Ureter (tissue), 1 donor: ENCODE results near the gene TMEM131. TPM values are rescaled to one million over a fixed set of nuclear protein-coding genes. Genes with fewer than 3 reads are reported as not detected.

Experiments
- DNase-seq: peaks from one replicate; pipeline ENCODE4 v3.0.0-alpha.2; 2020; ENCODE audit warnings: low spot score
- total RNA-seq: library from RNA; stranded (reverse); gene quantifications from one replicate; pipeline ENCODE4 v1.2.4, GENCODE V29; 2023
- donor health status: DM: yes; HTN: yes; CAD: no.

TMEM131 gene
- total RNA-seq, 1 donor from 2014 or later: 67.7 TPM

DNA sequence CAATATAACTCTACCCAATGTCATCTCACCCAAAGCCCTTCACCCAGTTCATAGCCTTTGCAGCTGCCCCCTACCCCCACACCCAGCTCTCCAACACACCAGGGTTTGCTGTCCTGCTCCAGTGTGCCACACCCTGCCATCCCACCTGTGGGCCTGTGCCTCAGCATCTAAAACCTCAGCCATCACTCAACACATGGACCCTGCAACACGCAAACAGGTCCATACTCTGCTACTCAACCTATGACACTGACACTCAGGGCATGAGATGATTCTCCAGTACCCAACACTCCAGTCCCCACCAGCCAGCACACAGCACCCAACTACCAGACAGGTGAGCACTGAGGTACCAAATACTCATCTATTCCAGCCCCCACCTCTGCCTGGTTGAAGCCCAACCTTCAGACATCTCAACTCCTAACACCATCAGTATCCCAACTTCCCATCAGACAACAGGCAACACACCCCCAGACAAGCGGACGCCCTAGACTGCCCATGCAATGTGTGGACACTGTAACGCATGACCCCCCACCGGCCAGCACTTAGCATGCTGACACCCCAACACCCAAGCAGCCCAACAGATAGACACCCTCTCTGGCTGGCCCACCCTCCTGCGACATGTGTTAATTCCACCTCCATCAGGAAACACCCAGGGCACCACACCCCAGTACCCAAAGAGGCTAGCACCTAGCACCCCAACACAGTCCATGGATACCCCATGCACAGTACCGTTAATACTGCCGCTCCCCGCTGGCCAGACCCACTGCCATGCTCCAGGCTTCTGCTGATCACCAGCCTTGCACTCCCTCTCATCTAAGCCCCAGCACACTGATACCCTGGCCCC lies 257.3 kb downstream of the TMEM131 start:
- no peak for DNase-seq

- DNase-seq: no peak
Measured at GRCh38 chr2:97737421-97738178, 258.1 kb downstream of the TMEM131 start.

- no peak for DNase-seq
Measured at GRCh38 chr2:97736608-97737330, 259.0 kb downstream of the TMEM131 start.

DNA sequence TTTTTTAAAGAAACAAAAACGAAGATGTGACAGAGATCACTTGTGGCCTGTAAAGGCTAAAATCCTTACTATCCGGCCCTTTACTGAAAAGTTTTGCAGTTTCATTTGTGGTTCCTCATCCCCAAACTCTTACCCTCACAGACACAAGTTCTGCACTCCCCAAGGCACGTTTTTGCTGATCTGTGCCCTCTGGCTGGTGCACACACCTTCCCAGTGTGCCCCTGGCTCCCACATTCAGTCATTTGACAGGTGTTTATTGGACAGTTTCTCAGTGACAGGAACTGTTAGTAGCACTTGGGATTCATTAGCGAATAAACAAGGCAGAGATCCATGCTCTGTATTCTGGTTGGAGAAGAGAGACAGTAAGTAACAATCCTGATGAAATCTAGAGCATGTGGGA lies 259.6 kb downstream of the TMEM131 start:
- no peak for DNase-seq

- DNase-seq: no peak
Measured at GRCh38 chr2:97735161-97735561, 260.6 kb downstream of the TMEM131 start.

DNA sequence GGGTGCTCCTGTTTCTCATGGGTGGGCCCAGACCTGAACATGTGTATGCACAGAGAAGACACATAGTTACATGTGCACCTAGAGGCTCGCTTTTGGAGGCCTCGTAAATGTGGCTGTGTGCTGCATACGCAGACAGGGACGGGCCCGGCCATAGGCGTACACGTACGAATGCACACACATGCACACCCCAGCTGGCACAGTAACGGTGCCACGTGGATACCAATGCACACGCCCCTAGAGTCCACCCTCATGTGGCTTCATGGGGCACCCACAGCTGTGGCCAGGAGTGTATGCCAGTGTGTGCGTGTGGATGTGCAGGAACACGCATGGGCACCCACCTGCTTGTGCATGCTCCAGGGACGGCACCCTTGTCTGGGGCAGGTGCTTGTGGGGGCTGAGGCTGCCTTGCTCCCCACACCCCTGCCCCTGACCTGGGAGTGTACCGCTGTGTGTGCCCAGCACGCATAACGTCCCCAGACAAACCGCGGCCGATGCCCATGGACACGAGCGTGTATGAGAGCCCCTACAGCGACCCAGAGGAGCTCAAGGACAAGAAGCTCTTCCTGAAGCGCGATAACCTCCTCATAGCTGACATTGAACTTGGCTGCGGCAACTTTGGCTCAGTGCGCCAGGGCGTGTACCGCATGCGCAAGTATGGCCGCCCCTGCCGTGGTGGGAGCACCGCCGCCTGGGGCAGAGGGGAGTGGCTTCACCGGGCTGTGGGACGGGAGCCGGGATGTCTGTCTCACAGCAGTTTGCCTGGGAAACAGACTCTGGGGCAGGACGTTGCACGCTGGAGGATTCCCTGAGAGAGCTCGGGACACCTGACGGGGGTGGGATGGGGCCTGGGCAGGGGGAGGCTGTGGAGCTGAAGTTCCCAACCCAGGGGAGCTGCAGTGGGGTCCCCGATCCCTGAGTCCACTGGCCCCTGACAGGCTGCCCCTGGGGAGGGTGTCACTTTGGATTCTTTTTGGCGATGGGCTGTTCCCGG lies 261.4 kb downstream of the TMEM131 start:
- no peak for DNase-seq

- DNase-seq: no peak
Measured at GRCh38 chr2:97733341-97734035, 262.3 kb downstream of the TMEM131 start.

GRCh38 chr2:97732436-97733340 lies 263.1 kb downstream of the TMEM131 start:
- no peak for DNase-seq

GRCh38 chr2:97731274-97732020 lies 264.3 kb downstream of the TMEM131 start:
- DNase-seq: no peak

GRCh38 chr2:97730245-97730644 lies 265.5 kb downstream of the TMEM131 start:
- DNase-seq: no peak

DNA sequence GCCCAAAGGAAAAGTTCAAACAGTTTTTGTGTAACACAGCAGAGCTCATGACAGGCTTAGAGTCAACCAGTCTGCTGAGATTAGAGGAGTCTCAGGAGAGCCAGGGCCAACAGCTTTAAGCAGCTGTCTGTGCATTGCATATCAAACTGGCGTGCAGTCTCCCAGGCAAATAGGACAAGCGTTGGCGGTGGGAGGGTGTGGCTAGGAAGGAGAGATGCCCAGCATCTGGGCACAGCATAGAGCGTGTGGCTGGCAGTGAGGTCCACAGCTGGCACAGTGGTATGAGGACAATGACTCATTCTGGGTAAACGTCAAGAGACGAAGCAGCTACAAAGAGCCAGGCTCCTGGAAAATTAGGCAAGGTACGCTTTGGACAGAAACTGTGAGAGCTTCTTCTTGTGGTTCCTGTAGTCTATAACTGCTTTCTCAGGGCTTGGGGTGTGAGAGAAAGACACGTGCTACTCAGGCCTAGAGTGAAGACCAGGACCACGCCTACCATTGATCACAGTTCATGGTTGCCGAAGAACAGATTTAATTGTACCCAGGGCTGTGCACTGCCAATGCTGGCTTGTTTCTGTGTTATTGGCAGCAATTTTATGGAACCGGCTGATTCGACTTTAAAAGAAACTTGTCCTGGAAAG lies 267.5 kb downstream of the TMEM131 start:
- DNase-seq: no peak

DNA sequence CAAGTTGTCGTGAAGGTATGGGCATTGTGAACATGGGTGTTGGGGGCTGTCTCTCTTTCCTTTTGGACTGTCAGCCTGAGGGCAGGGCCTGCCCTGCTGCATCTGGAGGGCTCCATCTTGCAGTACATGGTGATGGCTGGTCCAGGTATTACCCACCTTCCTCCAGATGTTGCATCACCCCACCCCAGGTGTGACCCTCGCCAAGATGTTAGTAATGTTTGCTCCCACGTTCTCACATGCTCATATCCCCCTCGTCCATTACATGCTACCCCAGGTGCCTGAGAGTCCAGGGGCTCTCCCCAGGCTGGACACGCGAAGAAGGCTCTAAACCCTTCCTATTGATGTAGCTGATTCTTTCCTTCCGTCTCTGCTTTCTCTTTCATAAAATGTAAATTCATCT lies 268.5 kb downstream of the TMEM131 start:
- no peak for DNase-seq

DNA sequence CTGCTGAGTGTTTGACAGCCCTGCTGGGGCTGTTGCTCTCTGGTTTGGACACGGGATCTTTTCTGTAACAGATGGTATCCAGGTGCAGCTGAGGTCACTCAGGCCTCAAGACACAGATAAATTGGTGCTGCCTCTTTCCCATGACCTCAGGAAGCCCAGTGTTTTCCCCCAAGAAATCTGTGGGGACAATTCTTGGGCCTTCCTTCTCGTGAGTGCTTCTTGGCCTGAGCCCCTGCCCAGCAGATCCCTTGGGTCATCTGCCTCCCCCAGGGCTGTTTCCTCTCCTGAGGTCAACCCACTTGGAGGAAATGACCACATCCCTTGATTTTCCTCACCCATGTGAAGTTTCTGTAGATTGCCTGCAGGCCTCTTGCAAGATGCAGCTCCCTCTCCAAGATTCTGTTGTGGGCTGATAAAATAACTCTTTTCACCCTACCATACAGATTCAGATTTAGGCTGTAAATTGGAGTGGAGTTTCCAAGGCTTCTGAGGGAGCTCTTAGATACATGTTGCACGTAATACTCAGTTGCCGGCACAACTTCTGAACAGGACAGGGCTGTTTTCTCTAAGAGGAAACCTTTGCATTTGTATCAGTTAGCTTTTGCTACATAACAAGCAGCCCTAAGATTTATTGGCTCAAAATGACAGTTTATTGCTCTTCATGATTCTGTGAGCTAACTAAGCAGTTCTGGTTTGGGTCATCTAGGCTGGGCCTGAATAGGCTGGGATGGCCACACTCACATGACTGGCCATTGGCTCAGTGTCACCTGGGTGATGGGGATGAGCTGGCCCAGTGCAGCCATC lies 269.3 kb downstream of the TMEM131 start:
- no peak for DNase-seq

DNA sequence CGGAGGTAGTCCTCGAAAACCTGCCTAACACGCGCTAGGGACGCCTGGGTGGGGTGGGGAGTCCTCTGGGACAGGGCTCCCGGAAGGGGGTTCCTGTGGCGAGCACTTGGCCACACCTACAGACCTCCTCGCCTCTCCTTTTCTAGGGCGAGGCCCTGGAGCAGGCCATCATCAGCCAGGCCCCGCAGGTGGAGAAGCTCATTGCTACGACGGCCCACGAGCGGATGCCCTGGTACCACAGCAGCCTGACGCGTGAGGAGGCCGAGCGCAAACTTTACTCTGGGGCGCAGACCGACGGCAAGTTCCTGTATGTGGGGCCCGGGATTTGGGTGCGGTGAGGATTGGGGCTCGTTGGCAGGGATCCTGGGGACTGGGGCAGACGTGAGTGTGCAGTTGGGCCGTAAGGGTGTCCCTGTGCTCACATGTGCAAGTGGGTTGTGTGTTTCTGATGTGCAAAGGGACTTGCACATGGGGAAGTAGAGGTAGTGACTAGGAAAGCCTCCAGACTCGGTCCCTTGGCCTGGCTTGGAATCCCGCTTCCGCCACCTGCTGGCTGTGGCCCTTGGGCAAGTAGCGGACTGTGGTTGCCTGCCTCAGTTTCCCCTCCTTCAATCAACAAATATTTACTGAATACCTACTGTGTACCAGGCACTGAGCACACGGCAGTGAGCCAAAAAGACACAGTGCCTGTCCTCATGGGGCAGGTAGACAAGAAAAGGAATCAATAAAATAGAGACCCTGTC lies 270.6 kb downstream of the TMEM131 start:
- no peak for DNase-seq

DNA sequence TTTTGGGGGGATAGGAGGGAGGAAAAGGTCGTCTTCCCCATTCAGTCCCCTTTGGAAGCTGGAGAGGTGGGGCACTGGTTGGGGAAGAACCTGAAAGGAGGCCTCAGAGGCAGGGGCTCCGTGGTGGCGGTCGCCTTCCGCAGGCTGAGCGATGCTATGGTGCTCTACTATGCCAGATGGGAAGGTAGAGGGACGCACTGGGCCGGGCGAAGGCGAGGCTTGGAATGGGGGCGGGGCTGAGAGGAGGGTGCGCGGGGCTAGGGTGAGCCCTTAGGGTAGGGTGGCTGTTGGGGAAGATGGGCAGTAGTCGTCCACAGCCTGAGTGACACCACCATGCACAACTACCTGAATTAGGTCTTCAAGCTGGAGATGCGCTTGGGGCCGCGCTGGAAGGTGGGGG lies 271.2 kb downstream of the TMEM131 start:
- DNase-seq: no peak

GRCh38 chr2:97724073-97724410 lies 271.7 kb downstream of the TMEM131 start:
- no peak for DNase-seq
